AG04449 (cell line): ENCODE data around the gene YWHAE.
A peak's percentile ranks its signal among the peaks of the same experiment; 100 is the strongest.

Experiments used
- CTCF ChIA-PET: fragments of 350-600 bp; formaldehyde crosslinking; extraction: SDS; loops from one replicate; lab custom pipeline; 2021; ENCODE audit warnings: antibody characterized with exemption; lab: Yijun Ruan, JAX
- POLR2A ChIA-PET: fragments of 400-600, 350-600 bp; formaldehyde crosslinking; extraction: SDS; loops from one replicate; lab custom pipeline; 2020; ENCODE audit warnings: antibody characterized with exemption, inconsistent platforms; lab: Yijun Ruan, JAX
- DNase-seq: peaks from one replicate; pipeline ENCODE4 v3.0.0-alpha.2; 2010; ENCODE audit warnings: low read depth, low spot score
- H3K4me3 ChIP-seq: 2 replicates; pipeline ENCODE4 v1.5.1; 2011; ENCODE audit warnings: low read depth, mild to moderate bottlenecking, control low read depth, low read length
- TF ChIP-seq, protein P1 (sequence below): IDR thresholded peaks from one replicate; pipeline ENCODE4 v1.5.1; 2011; ENCODE audit warnings: mild to moderate bottlenecking, moderate library complexity, low read length, control low read depth, inconsistent platforms; ENCODE audit not compliant: insufficient read depth; ENCODE audit errors: missing control alignments

Gene YWHAE

DNA sequence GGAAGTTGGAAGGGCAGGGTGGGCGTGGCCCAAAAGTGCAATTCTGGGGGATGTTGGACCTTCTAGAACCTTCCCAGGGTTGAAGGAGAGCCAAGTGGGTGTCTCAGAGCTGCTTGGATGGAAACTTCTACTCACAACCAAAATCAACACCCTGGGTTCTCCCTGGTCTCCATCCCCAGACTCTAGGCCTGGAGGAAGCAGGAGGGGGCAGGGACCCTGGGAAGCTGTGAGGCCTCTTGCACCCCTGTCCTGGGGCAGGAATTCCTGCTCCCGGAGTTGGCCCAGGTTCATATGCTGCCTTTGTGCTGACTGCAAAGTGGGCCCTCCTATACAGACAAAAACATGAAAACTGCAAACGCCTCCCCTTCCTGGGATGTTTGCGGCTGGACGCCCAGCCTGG, 95.5 kb downstream of the YWHAE start:
- ChIA-PET POLR2A (no interaction called here), CTCF (interaction anchor here (0.9 kb wide), 1 partner anchor 61 kb away, joined by 4 read pairs; no protein-coding TSS in a partner anchor)
- DNase-seq: no peak
- TF ChIP-seq, protein P1, sequence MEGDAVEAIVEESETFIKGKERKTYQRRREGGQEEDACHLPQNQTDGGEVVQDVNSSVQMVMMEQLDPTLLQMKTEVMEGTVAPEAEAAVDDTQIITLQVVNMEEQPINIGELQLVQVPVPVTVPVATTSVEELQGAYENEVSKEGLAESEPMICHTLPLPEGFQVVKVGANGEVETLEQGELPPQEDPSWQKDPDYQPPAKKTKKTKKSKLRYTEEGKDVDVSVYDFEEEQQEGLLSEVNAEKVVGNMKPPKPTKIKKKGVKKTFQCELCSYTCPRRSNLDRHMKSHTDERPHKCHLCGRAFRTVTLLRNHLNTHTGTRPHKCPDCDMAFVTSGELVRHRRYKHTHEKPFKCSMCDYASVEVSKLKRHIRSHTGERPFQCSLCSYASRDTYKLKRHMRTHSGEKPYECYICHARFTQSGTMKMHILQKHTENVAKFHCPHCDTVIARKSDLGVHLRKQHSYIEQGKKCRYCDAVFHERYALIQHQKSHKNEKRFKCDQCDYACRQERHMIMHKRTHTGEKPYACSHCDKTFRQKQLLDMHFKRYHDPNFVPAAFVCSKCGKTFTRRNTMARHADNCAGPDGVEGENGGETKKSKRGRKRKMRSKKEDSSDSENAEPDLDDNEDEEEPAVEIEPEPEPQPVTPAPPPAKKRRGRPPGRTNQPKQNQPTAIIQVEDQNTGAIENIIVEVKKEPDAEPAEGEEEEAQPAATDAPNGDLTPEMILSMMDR: no peak
- no peak overlapping the region for H3K4me3 ChIP-seq

GRCh38 chr17:1302761-1303160, 97.3 kb downstream of the YWHAE start:
- ChIA-PET POLR2A (no interaction called here), CTCF (interaction anchor here (0.7 to 1.1 kb wide), 2 partner anchors 30 to 213 kb away, joined by 3 read pairs; no protein-coding TSS in a partner anchor)
- no peak overlapping the region for H3K4me3 ChIP-seq
- TF ChIP-seq, protein P1: no peak
- DNase-seq: no peak

GRCh38 chr17:1301546-1301945, 98.5 kb downstream of the YWHAE start:
- no peak for DNase-seq
- ChIA-PET POLR2A (no interaction called here), CTCF (no interaction called here)
- no peak overlapping the region for H3K4me3 ChIP-seq
- TF ChIP-seq, protein P1: no peak

GRCh38 chr17:1300371-1300905, 99.6 kb downstream of the YWHAE start:
- TF ChIP-seq, protein P1: no peak
- POLR2A ChIA-PET: no interaction called here
- H3K4me3 ChIP-seq: no peak overlapping the region
- CTCF ChIA-PET: interaction anchor here (1.0 kb wide), 1 partner anchor 32 kb away, joined by 3 read pairs; no protein-coding TSS in a partner anchor
- DNase-seq: no peak

DNA sequence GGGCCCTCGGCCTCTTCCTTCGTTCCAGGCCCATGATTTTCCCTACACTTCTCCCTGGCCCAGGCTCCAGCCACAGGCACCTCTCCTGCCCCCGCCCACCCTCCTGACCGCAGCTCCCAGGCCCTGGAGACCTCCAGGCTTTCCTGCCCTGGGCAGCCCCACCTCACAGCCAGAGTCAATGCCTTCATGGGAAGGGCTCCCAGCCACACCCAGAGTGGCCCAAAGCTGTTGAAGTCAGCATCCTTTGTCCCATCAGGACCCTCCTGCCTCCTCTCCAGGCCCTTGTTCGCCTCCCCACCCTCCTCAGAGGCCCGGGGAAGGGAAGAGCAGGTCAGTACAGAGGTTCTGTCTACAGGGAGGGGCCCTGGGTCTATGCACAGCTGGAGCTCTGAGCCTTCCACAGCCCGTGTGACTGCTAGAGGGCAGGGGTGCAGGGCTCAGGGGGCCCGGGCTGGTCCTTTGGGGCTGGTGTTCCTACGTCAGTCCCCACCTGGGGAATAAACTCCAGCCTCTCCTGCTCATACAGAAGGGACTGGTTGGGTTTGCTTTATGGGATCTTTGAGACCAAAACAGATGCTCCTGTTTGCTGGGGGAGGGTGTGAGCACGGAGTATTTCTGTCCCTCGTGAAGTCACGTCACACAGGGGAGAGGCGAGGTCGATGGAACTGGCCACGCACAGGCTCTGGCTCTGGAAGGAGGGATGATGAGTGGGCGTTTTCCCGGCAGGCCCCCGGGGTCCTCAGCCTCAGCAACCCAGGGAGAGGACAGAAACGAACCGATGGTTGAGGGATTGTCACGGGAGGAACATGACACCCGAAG, 100.3 kb downstream of the YWHAE start:
- ChIA-PET CTCF (interaction anchor here (1.0 kb wide), 1 partner anchor 32 kb away, joined by 3 read pairs; no protein-coding TSS in a partner anchor), POLR2A (no interaction called here)
- DNase-seq: no peak
- no peak overlapping the region for H3K4me3 ChIP-seq
- TF ChIP-seq, protein P1: no peak

DNA sequence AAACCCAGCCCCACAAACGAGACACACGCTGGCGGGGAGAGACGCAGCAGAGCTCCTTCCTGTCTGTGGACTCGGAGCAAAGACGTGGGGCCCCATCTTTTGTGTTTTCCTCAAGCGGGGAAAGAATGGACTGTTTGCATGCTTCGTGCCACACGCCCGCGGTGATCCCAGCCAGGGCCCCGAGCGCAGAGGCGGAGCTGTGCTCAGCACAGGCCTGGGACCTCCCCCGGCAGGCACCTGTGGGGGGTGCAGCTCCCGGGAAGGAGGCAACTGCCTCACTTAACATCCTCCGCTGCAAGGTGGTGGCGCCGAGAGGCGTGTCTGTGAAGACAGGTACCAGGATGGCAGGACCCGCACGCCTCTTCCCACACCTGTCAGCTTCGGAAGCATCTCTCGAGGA, 101.4 kb downstream of the YWHAE start:
- ChIA-PET CTCF (interaction anchor here (1.1 to 1.5 kb wide), 3 partner anchors 17 to 217 kb away, joined by 3 to 7 read pairs (median 4); no protein-coding TSS in a partner anchor), POLR2A (interaction anchor here (0.7 kb wide), 1 partner anchor 22 kb away, joined by 3 read pairs; no protein-coding TSS in a partner anchor)
- no peak for DNase-seq
- TF ChIP-seq, protein P1: no peak
- peak overlapping the region; percentile 15; the same call in 1 of the 2 replicates for H3K4me3 ChIP-seq
